Tibial nerve (tissue), 4 donors: ENCODE measurements around the gene KCNT2. TPM values are rescaled to one million over a fixed set of nuclear protein-coding genes. Genes with fewer than 3 reads are reported as not detected.

Experiments used
- DNase-seq, 2 donors: peaks; one replicate each; pipeline ENCODE4 v3.0.0-alpha.2; 2019; ENCODE audit warnings: low spot score in 2 of 2
- H3K27ac ChIP-seq, 4 donors: fragments of 200-600 bp; sonication (generic) in 3 of 4; one replicate each; pipeline ENCODE4 v1.5.1; 2017 to 2019; ENCODE audit warnings: mild to moderate bottlenecking in 1 of 4
- H3K27me3 ChIP-seq, 2 donors: fragments of 200-600 bp; sonication (generic) in 1 of 2; one replicate each; pipeline versions ENCODE4 v1.5.1 to v1.6.0; 2017 to 2019
- H3K36me3 ChIP-seq, 3 donors: fragments of 200-600 bp; sonication (generic); one replicate each; pipeline ENCODE4 v1.5.1; 2018 to 2019
- H3K4me1 ChIP-seq, 4 donors: fragments of 200-600 bp; sonication (generic) in 3 of 4; one replicate each; pipeline ENCODE4 v1.5.1; 2017 to 2019
- H3K4me3 ChIP-seq, 4 donors: fragments of 200-600 bp; sonication (generic) in 3 of 4; one replicate each; pipeline ENCODE4 v1.5.1; 2017 to 2019; ENCODE audit warnings: mild to moderate bottlenecking in 1 of 4, moderate library complexity in 1 of 4
- H3K9me3 ChIP-seq, 4 donors: fragments of 200-600 bp; sonication (generic) in 3 of 4; one replicate each; pipeline ENCODE4 v1.5.1; 2017 to 2019
- EP300 ChIP-seq, 2 donors: sonication (generic); formaldehyde crosslinking; IDR thresholded peaks; one replicate each; pipeline ENCODE4 v1.6.1; 2017; ENCODE audit warnings: antibody characterized with exemption in 2 of 2, mild to moderate bottlenecking in 1 of 2
- POLR2A ChIP-seq, 2 donors: fragments of 450-650 bp; IDR thresholded peaks; one replicate each; pipeline ENCODE4 v1.6.1; 2017; ENCODE audit warnings: antibody characterized with exemption in 2 of 2, mild to moderate bottlenecking in 2 of 2, moderate library complexity in 2 of 2
- WGBS, 2 donors: methylation state at CpG; one replicate each; pipeline ENCODE4 v1.1.5; 2018; 5-methylcytosine and 5-hydroxymethylcytosine counted together
- total RNA-seq, 4 donors: library from RNA; depleted of rRNA; stranded (reverse); fragments of >200 nt; gene quantifications; one replicate each; pipeline ENCODE4 v1.1.0, GENCODE V29; 2016
- TF ChIP-seq, protein P1 (sequence below), 5 experiments: fragments of 200-600 bp in 3 of 5; fragments of 450-650 bp in 2 of 5; sonication (generic) in 3 of 5; IDR thresholded peaks; one replicate each; pipeline ENCODE4 v1.5.1; 2016 to 2019; ENCODE audit warnings: antibody characterized with exemption in 5 of 5, mild to moderate bottlenecking in 3 of 5, moderate library complexity in 2 of 5

Gene KCNT2
- total RNA-seq, 4 donors from 2014 or later = 8.0 to 9.9 (median 8.6) TPM

DNA sequence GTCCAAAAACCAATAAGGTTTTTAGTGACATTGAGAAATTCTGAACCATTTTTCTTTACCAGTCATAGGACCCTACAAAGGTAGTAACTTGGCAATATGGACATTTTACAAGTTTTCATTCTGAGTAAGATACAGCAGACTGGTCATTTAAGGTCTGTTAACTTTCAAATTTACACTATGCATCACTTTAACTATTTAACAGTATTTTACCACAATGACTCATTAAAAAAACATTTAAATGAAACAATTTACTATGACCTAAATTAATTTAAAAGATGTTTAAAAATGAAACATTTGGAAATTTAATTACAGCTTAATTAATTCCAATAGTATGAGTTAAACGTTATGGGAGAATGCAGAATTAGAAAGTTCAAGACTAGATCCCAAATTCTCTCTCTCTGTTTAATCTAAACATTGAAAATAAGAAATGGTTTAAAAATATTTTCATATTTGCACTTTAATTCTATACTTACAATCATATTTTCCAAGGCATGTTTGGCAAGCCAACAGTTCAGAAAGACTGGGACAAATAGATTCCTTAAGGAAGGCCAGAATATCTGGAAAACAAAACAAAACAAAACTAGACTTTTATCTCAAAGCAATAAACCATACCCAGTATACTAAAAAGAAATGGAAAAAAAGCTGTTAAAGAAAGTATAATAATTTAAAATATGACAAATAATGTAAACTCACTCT, 140.9 kb downstream of the KCNT2 start:
- WGBS, 2 donors = 69 to 73% methylated on average over 1 of the region's 1 CpG

DNA sequence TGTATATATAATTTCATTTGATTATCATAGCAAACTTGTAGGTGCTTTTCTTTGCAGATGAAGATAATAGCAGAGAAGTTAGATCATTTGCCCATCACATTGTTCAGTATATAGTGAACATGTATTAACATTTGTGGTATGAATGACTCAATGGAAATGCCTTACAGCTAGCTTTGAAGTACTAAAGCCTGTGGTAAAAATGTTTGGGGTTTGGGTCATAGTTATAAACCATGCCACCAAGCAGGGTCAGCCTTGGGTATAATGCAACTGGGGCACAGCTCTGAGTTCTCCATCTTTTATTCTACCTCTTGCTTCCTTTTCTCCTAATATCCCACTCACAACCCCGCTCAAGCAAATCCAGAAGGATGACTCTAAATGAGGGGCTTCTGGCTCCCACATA, 141.6 kb downstream of the KCNT2 start:
- no peak for DNase-seq
- Histone ChIP-seq H3K4me1 (no peaks in the 10 kb centered on the region), H3K27ac (no peak overlapping the region), H3K9me3 (no peaks in the 10 kb centered on the region), H3K4me3 (no peak overlapping the region), H3K27me3 (no peaks in the 10 kb centered on the region), H3K36me3 (no peaks in the 10 kb centered on the region)
- no peak for TF ChIP-seq POLR2A (IDR thresholded peaks at IDR 0.05)
- TF ChIP-seq, protein P1, sequence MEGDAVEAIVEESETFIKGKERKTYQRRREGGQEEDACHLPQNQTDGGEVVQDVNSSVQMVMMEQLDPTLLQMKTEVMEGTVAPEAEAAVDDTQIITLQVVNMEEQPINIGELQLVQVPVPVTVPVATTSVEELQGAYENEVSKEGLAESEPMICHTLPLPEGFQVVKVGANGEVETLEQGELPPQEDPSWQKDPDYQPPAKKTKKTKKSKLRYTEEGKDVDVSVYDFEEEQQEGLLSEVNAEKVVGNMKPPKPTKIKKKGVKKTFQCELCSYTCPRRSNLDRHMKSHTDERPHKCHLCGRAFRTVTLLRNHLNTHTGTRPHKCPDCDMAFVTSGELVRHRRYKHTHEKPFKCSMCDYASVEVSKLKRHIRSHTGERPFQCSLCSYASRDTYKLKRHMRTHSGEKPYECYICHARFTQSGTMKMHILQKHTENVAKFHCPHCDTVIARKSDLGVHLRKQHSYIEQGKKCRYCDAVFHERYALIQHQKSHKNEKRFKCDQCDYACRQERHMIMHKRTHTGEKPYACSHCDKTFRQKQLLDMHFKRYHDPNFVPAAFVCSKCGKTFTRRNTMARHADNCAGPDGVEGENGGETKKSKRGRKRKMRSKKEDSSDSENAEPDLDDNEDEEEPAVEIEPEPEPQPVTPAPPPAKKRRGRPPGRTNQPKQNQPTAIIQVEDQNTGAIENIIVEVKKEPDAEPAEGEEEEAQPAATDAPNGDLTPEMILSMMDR (IDR thresholded peaks at IDR 0.05) = no peak
- no peak for TF ChIP-seq EP300 (IDR thresholded peaks at IDR 0.05)
- WGBS, 2 donors = 93 to 96% methylated on average over 1 of the region's 1 CpG

More for the DNA sequence above, 140.9 kb downstream of the KCNT2 start:
- TF ChIP-seq EP300 (IDR thresholded peaks at IDR 0.05) (no peak), POLR2A (IDR thresholded peaks at IDR 0.05) (no peak)
- TF ChIP-seq, protein P1 (IDR thresholded peaks at IDR 0.05) = no peak
- Histone ChIP-seq H3K36me3 (no peaks in the 10 kb centered on the region), H3K27me3 (no peaks in the 10 kb centered on the region), H3K4me1 (no peaks in the 10 kb centered on the region), H3K4me3 (no peak overlapping the region), H3K27ac (no peak overlapping the region), H3K9me3 (no peaks in the 10 kb centered on the region)
- DNase-seq = no peak

DNA sequence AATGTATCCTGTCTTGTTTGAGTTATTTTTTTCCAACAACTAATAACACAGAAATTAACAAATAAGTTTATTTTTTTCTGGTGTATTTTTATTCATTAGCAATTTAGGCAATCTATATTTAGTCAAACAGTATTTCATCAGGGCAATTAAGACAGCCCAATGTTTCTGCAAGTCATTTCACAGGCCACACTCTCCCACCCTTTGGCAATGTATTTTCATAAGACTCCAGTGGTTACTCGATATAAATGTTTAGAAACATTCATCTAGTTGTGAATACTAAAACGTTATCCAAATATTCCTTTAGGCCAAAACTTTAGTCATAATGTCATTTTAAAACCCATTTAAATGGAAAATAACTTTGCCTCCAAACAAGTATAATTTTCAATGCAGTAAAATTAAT, 142.1 kb downstream of the KCNT2 start:
- WGBS, 2 donors = 60 to 64% methylated on average over 2 of the region's 2 CpGs
- Histone ChIP-seq H3K36me3 (no peaks in the 10 kb centered on the region), H3K27me3 (no peaks in the 10 kb centered on the region), H3K4me3 (no peak overlapping the region), H3K4me1 (no peaks in the 10 kb centered on the region), H3K9me3 (no peaks in the 10 kb centered on the region), H3K27ac (no peak overlapping the region)
- TF ChIP-seq EP300 (IDR thresholded peaks at IDR 0.05) (no peak), POLR2A (IDR thresholded peaks at IDR 0.05) (no peak)
- TF ChIP-seq, protein P1 (IDR thresholded peaks at IDR 0.05) = no peak
- no peak for DNase-seq

DNA sequence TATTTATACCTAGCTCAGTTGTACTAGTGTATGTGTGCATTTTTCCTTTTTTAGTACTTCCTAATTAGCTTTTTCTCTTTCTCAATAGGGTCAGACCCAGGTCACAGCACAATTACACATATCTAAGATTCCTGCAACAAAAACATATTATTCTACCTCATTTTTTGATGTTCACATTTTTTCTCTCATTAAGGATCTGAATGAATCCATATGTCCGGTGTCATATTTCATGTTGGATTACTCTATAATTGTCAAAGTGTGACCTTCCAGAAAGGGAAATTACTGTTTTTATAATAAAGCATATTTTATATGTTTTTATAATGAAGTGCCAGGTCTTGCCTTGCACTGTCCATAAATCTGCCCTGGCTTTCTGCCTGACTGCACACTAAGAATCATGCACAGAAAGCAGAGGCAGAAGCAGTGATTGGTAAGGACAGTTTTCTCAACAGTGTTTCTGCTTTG, 143.7 kb downstream of the KCNT2 start:
- TF ChIP-seq POLR2A (IDR thresholded peaks at IDR 0.05) = no peak
- TF ChIP-seq, protein P1 (IDR thresholded peaks at IDR 0.05) = no peak
- no peak for TF ChIP-seq EP300 (IDR thresholded peaks at IDR 0.05)
- Histone ChIP-seq H3K4me1 (peaks cover 0 to 4% (median 0%) of the 10 kb centered on the region in 4 donors), H3K4me3 (no peak overlapping the region), H3K36me3 (no peaks in the 10 kb centered on the region), H3K27me3 (no peaks in the 10 kb centered on the region), H3K9me3 (no peaks in the 10 kb centered on the region), H3K27ac (no peak overlapping the region)
- WGBS, 2 donors = 55 to 67% methylated on average over 1 of the region's 1 CpG
- DNase-seq = no peak

DNA sequence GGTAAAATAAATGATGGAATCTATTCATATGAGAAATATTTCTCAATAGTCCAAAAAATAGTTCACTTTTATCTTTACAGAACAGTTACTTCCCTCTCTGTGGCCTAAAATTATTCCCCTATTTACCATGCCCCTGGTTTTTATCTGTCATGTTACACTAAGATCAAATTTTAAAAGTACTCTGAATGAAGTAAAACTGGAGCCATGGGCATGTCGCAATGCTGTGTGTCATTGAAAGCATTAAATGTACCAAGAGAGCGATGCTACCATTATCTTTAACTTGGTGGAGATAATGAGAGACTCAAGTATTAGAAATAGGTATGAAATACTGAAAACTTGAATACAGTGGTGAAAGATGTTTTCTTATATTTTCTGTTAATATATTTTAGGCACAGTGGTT, 146.2 kb downstream of the KCNT2 start:
- H3K27me3 ChIP-seq = no peaks in the 10 kb centered on the region
- no peaks in the 10 kb centered on the region for H3K9me3 ChIP-seq
- H3K27ac ChIP-seq = no peak overlapping the region
- no peaks in the 10 kb centered on the region for H3K36me3 ChIP-seq
- peaks cover 0 to 7% (median 0%) of the 10 kb centered on the region in 4 donors for H3K4me1 ChIP-seq
- H3K4me3 ChIP-seq = no peak overlapping the region
- TF ChIP-seq, protein P1 (IDR thresholded peaks at IDR 0.05) = no peak
- TF ChIP-seq EP300 (IDR thresholded peaks at IDR 0.05) (no peak), POLR2A (IDR thresholded peaks at IDR 0.05) (no peak)
- no peak for DNase-seq
- WGBS, 2 donors = 95 to 97% methylated on average over 2 of the region's 2 CpGs
